HepG2 (cell line): ENCODE measurements around the gene SCGB1C1. TPM values are rescaled to one million over a fixed set of nuclear protein-coding genes. Genes with fewer than 3 reads are reported as not detected.

ENCODE experiments used
- ADNP ChIP-seq: sonication (generic); formaldehyde crosslinking; IDR thresholded peaks from 2 replicates; pipeline ENCODE4 v1.4.0; 2020; ENCODE audit warnings: missing genetic modification reagents
- ATRX ChIP-seq: sonication (generic); formaldehyde crosslinking; IDR thresholded peaks from 2 replicates; pipeline ENCODE4 v1.4.0; 2020; ENCODE audit warnings: missing genetic modification reagents, borderline replicate concordance
- KDM4B ChIP-seq: sonication (generic); formaldehyde crosslinking; IDR thresholded peaks from 2 replicates; pipeline ENCODE4 v1.4.0; 2020; ENCODE audit warnings: missing genetic modification reagents
- NCOA1 ChIP-seq: sonication (generic); formaldehyde crosslinking; IDR thresholded peaks from 2 replicates; pipeline ENCODE4 v1.9.0; 2021; ENCODE audit warnings: missing genetic modification reagents
- POLR2A ChIP-seq, 2 experiments: IDR thresholded peaks; 2 replicates each; pipeline ENCODE4 v1.6.1; 2011; ENCODE audit warnings: low read depth in 2 of 2, low read length in 2 of 2, mild to moderate bottlenecking in 1 of 2, moderate library complexity in 1 of 2; ENCODE audit not compliant: insufficient read depth in 1 of 2
- STAG1 ChIP-seq: sonication (generic); formaldehyde crosslinking; IDR thresholded peaks from 2 replicates; pipeline ENCODE4 v1.4.0; 2020; ENCODE audit warnings: missing genetic modification reagents
- THAP8 ChIP-seq: sonication (generic); formaldehyde crosslinking; IDR thresholded peaks from 2 replicates; pipeline ENCODE4 v1.5.1; 2020; ENCODE audit warnings: missing genetic modification reagents, mild to moderate bottlenecking, borderline replicate concordance
- ZFP1 ChIP-seq: IDR thresholded peaks from 2 replicates; pipeline ENCODE4 v1.6.1; 2016
- ZNF350 ChIP-seq: sonication (generic); formaldehyde crosslinking; IDR thresholded peaks from 2 replicates; pipeline ENCODE4 v1.4.0; 2020; ENCODE audit warnings: mild to moderate bottlenecking, low read depth, missing genetic modification reagents, borderline replicate concordance
- polyA plus RNA-seq, 8 experiments: library from polyadenylated mRNA; depleted of rRNA in 3 of 8; stranded (reverse) in 7 of 8; unstranded in 1 of 8; fragments of >200 nt; fragmentation: Illumina TruSeq in 4 of 8; extraction: Trizol in 4 of 8; gene quantifications; 2 replicates each; pipeline versions ENCODE4 v1.2.1 to v1.2.3, GENCODE V29; 2011 to 2016; ENCODE audit warnings: low read depth in 4 of 8, missing spikeins in 1 of 8, mixed read lengths in 1 of 8; ENCODE audit not compliant: insufficient read depth in 1 of 8
- total RNA-seq, 5 experiments: library from RNA; depleted of rRNA; stranded (reverse); fragments of >200 nt; fragmentation: Illumina TruSeq; extraction: Trizol; gene quantifications; 2 replicates each; pipeline ENCODE4 v1.2.3, GENCODE V29; 2016; ENCODE audit warnings: low read depth in 1 of 5
- TF ChIP-seq, protein P1 (sequence below), 2 experiments: fragments of 450-650 bp in 1 of 2; sonication (generic) in 1 of 2; formaldehyde crosslinking in 1 of 2; IDR thresholded peaks; 2 replicates each; pipeline versions ENCODE4 v1.6.1 to v1.8.0; 2016 to 2022; ENCODE audit warnings: antibody characterized with exemption in 1 of 2, mild to moderate bottlenecking in 1 of 2, missing genetic modification reagents in 1 of 2

The SCGB1C1 gene
- total and polyA plus RNA-seq, 2 of the 13 experiments (the other 11 are each of a cell fraction or from before 2014, with no cell fraction given), result not detected

- TF ChIP-seq ATRX (CRISPR knock-in tag), result no peak
- peak; percentile 34; the same call in 1 of the 2 replicates for TF ChIP-seq ZNF350 (CRISPR knock-in tag)
- TF ChIP-seq, protein P1, sequence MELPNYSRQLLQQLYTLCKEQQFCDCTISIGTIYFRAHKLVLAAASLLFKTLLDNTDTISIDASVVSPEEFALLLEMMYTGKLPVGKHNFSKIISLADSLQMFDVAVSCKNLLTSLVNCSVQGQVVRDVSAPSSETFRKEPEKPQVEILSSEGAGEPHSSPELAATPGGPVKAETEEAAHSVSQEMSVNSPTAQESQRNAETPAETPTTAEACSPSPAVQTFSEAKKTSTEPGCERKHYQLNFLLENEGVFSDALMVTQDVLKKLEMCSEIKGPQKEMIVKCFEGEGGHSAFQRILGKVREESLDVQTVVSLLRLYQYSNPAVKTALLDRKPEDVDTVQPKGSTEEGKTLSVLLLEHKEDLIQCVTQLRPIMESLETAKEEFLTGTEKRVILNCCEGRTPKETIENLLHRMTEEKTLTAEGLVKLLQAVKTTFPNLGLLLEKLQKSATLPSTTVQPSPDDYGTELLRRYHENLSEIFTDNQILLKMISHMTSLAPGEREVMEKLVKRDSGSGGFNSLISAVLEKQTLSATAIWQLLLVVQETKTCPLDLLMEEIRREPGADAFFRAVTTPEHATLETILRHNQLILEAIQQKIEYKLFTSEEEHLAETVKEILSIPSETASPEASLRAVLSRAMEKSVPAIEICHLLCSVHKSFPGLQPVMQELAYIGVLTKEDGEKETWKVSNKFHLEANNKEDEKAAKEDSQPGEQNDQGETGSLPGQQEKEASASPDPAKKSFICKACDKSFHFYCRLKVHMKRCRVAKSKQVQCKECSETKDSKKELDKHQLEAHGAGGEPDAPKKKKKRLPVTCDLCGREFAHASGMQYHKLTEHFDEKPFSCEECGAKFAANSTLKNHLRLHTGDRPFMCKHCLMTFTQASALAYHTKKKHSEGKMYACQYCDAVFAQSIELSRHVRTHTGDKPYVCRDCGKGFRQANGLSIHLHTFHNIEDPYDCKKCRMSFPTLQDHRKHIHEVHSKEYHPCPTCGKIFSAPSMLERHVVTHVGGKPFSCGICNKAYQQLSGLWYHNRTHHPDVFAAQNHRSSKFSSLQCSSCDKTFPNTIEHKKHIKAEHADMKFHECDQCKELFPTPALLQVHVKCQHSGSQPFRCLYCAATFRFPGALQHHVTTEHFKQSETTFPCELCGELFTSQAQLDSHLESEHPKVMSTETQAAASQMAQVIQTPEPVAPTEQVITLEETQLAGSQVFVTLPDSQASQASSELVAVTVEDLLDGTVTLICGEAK (IDR thresholded peaks at IDR 0.05), result peak; percentile 47
- TF ChIP-seq, protein P1 (CRISPR knock-in tag; IDR thresholded peaks at IDR 0.05), result peak; percentile 46; the same call in 1 of the 2 replicates
- TF ChIP-seq NCOA1, result no peak
- TF ChIP-seq KDM4B, result no peak
- no peak for TF ChIP-seq STAG1 (CRISPR knock-in tag)
- TF ChIP-seq ZFP1 (CRISPR knock-in tag), result peak; percentile 67; the same call in 1 of the 2 replicates
- no peak for TF ChIP-seq ADNP
- no peak; the same call in 1 of the 2 replicates for TF ChIP-seq THAP8 (CRISPR knock-in tag)
- peak; percentile 13 to 65; a peak in 3 of 4 replicates for TF ChIP-seq POLR2A (IDR thresholded peaks at IDR 0.05; ENCODE audit: insufficient read depth in 1 of 2, low read depth in 2 of 2, low read length in 2 of 2)
Measured at GRCh38 chr11:236774-237767, 44.2 kb downstream of the SCGB1C1 start, which contains the start of gene PSMD13 (continued).
